Mesodermal cell (in vitro differentiated cells): Measurements from ENCODE around the gene TFDP1.

ENCODE experiments used
- H3K27ac ChIP-seq: 2 replicates; pipeline ENCODE4 v1.7.0; 2013; ENCODE audit warnings: mild to moderate bottlenecking, low read depth, low read length, moderate library complexity; ENCODE audit not compliant: severe bottlenecking
- H3K36me3 ChIP-seq: 2 replicates; pipeline ENCODE4 v1.7.1; 2013; ENCODE audit warnings: mild to moderate bottlenecking, low read length, moderate library complexity; ENCODE audit not compliant: control insufficient read depth, insufficient read depth
- H3K4me1 ChIP-seq: one replicate; pipeline ENCODE4 v1.7.1; 2013; ENCODE audit warnings: mild to moderate bottlenecking, low read length; ENCODE audit not compliant: insufficient read depth, control insufficient read depth, poor library complexity, severe bottlenecking
- H3K4me3 ChIP-seq: 2 replicates; pipeline ENCODE4 v1.7.0; 2013; ENCODE audit warnings: low read length, control low read depth, mild to moderate bottlenecking; ENCODE audit not compliant: insufficient read depth, poor library complexity, severe bottlenecking; ENCODE audit errors: extremely low read depth
- H3K9me3 ChIP-seq: 2 replicates; pipeline ENCODE4 v1.7.1; 2013; ENCODE audit warnings: mild to moderate bottlenecking, low read length, moderate library complexity; ENCODE audit not compliant: control insufficient read depth
- WGBS, 2 experiments: methylation state at CpG; one replicate each; pipeline ENCODE4 v1.1.5; 2013; ENCODE audit warnings: missing lambda C conversion rate in 2 of 2; ENCODE audit not compliant: insufficient coverage in 2 of 2; 5-methylcytosine and 5-hydroxymethylcytosine counted together

TFDP1 gene

DNA sequence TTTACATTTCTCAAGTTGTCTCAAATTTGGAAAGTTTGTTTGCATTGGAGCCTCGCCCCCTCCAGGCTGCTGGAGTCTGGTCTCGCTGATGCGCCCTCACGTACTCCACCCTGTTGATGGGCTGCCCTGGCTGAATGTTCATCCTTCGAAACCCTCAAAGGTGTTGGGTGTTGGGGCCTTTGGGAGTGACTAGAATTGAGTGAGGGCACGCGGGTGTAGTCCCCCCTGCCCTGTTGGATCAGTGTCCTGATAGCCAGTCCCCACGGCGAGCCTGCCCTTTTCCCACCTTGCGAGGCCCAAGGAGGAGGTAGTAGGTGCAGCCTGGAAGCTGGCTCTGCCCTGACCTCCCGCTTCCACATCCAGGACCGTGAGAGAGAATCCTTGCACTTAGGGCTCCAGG lies 14.8 kb downstream of the TFDP1 start:
- Histone ChIP-seq H3K27ac (no peak overlapping the region), H3K36me3 (peaks cover 75% of the 10 kb centered on the region), H3K9me3 (no peaks in the 10 kb centered on the region), H3K4me3 (no peak overlapping the region), H3K4me1 (no peaks in the 10 kb centered on the region)
- 98 to 99% methylated on average over 11 of the region's 12 CpGs for WGBS, 2 experiments

DNA sequence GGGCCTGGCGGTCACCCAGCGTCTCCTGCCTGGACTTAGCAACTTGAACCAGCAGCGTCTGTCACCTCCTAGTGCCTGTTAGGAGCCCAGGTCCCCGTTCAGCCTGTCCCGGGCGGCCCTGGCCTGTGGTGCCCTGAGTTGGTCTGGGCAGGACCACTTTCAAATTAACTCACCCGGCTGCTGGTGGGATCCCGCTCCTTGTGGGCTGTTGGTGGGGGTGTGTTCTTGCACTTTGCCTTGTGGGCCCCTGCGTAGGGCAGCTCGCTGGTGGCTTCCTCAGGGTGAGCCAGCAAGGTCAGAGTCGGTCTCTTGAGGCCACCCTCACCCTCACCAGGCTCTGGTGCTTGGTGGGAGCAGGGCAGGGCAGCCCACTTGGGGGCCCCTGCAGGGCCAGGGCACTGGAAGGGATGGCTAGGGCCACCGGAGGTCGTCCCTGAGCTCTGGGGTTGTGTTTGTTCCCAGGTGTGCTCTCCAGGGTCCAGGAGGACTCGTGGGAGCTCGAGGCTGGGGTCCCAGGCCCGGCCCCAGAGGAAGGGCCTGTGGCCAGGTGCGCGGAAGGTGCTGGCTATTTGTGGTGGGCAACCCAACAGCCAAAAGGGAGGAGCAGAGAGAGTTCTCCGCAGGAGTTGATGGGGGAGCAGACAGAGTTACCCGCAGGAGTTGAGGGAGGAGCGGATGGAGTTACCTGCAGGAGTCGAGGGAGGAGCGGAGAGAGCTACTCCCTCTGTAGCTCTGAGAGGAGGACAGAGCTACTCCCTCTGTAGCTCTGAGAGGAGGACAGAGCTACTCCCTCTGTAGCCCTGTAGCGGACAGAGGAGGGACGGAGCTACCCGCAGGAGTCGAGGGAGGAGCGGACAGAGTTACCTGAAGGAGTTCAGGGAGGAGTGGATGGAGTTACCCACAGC lies 16.9 kb downstream of the TFDP1 start:
- H3K27ac ChIP-seq: no peak overlapping the region
- H3K36me3 ChIP-seq: peaks cover 72% of the 10 kb centered on the region
- no peaks in the 10 kb centered on the region for H3K9me3 ChIP-seq
- 94 to 97% methylated on average over 22 to 23 of the region's 28 CpGs for WGBS, 2 experiments
- H3K4me1 ChIP-seq: no peaks in the 10 kb centered on the region
- no peak overlapping the region for H3K4me3 ChIP-seq

DNA sequence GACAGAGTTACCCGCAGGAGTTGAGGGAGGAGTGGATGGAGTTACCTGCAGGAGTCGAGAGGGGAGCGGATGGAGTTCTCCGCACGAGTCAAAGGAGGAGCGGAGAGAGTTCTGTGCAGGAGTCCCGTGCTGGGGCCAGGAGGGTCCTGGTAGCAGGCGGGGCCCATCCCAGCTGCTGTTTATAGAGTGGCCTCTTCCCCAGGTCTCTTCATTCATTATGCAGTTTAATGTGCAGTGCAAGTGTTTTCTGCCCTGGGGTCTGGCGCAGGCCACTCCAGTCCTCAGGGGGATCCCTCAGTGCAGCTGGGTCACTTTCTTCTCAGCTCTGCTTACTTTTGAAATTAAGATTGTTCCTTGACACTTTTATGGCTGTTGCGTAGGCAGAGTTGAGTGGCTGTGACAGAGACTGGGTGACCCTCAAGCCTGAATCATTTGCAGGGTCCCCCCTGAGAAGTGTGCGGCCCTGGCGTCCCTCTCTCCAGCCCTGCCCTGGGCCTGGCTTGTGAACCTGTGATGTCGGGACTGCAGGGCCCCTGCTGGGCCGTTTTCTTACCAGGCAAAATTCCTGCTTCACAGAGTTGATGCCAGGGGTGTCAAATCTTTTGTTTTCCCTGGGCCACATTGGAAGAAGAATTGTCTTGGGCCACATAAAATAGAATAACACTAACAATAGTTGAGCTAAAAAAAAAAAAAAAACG lies 17.9 kb downstream of the TFDP1 start:
- Histone ChIP-seq H3K4me1 (no peaks in the 10 kb centered on the region), H3K4me3 (no peak overlapping the region), H3K36me3 (peaks cover 67% of the 10 kb centered on the region), H3K9me3 (no peaks in the 10 kb centered on the region), H3K27ac (no peak overlapping the region)
- WGBS, 2 experiments: 86 to 90% methylated on average over 13 of the region's 15 CpGs

DNA sequence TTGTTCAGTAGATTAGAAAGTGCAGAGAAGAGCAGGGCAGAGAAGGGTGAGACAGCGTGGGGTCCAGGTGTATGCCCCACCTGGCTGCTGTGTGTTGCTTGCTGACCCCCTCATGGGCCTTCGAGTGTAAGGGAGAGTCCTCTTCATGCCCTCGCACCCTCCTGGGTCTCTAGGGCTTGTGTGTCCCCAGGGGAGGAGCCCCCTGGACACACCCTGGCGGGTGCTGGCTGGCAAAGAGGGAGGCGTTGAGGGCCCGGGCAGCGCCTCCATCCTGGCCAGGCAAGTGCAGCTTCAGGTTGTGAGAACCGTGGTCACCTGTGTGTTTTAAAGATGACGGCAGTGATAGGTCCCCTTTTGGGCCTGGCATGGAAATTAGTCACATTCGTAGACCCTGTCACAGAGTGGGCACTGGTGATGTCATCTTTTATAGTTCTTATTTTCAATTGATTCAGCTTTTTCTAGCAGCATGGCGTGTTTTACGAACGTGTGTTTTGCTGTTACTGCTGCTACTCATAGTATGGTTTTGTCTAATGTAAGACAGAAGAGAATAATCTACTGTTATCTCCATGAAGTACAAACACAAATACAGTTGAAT lies 18.7 kb downstream of the TFDP1 start:
- 96% methylated on average over 9 to 10 of the region's 13 CpGs for WGBS, 2 experiments
- no peak overlapping the region for H3K4me3 ChIP-seq
- peaks cover 60% of the 10 kb centered on the region for H3K36me3 ChIP-seq
- no peaks in the 10 kb centered on the region for H3K4me1 ChIP-seq
- H3K27ac ChIP-seq: no peak overlapping the region
- no peaks in the 10 kb centered on the region for H3K9me3 ChIP-seq

DNA sequence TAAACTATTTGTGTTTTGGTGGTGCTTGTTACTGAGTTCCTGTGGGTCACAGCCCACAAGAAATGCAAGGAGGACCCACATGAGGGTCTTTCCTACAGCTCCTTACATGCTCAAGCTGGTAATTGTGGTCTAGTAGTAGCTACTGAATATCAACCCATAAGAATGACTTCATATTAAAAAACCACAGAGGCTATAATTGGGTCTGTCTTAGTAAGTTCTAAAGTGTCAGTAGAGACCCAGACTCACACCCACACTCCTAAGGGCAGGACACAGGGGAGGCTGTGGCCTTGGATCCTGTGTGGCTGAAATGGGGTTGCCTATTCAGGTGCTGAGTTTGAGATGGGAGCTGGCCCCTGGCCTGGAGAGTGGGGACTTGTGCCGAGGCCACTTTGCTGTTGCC lies 19.6 kb downstream of the TFDP1 start:
- Histone ChIP-seq H3K27ac (no peak overlapping the region), H3K36me3 (peaks cover 59% of the 10 kb centered on the region), H3K9me3 (no peaks in the 10 kb centered on the region), H3K4me1 (no peaks in the 10 kb centered on the region), H3K4me3 (no peak overlapping the region)
- 89 to 100% methylated on average over 1 of the region's 1 CpG for WGBS, 2 experiments

DNA sequence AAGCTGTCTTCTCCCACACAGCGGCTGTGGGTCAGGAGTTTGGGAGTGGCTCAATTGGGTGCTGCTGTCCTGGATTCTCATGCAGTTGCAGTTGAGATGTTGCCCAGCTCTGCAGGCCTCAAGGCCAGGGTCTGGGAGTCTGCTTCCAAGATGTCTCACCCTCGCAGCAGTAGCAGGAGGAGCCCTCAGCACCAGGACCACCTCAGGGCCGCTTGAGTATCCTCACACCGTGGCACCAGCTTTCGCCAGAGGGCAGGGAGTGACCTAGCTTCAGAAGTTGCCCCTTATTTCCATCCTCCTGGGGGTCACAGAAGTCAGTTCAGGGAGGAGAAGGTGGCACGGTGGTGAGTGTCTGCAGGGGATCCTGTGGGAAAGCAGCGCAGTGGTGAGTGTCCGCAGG lies 20.9 kb downstream of the TFDP1 start:
- WGBS, 2 experiments: 95% methylated on average over 5 to 8 of the region's 8 CpGs
- Histone ChIP-seq H3K4me3 (no peak overlapping the region), H3K27ac (no peak overlapping the region), H3K36me3 (peaks cover 52% of the 10 kb centered on the region), H3K9me3 (no peaks in the 10 kb centered on the region), H3K4me1 (no peaks in the 10 kb centered on the region)

DNA sequence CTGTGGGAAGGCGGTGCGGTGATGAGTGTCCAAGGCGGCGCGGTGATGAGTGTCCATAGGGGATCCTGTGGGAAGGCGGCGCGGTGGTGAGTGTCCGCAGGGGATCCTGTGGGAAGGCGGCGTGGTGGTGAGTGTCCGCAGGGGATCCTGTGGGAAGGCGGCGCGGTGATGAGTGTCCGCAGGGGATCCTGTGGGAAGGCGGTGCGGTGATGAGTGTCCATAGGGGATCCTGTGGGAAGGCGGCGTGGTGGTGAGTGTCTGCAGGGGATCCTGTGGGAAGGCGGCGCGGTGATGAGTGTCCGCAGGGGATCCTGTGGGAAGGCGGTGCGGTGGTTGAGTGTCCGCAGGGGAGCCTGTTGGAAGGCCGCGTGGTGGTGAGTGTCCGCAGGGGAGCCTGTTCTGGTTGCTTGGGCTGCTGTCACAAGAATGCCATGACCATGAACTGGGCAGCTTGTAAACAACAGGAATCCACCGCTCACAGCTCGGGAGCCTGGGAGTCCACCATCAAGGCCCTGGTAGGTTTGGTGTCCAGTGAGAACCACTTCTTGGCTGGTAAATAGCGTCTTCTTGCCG lies 21.4 kb downstream of the TFDP1 start:
- Histone ChIP-seq H3K9me3 (no peaks in the 10 kb centered on the region), H3K27ac (no peak overlapping the region), H3K4me1 (no peaks in the 10 kb centered on the region), H3K4me3 (no peak overlapping the region), H3K36me3 (peaks cover 52% of the 10 kb centered on the region)
- 97% methylated on average over 29 to 33 of the region's 34 CpGs for WGBS, 2 experiments

DNA sequence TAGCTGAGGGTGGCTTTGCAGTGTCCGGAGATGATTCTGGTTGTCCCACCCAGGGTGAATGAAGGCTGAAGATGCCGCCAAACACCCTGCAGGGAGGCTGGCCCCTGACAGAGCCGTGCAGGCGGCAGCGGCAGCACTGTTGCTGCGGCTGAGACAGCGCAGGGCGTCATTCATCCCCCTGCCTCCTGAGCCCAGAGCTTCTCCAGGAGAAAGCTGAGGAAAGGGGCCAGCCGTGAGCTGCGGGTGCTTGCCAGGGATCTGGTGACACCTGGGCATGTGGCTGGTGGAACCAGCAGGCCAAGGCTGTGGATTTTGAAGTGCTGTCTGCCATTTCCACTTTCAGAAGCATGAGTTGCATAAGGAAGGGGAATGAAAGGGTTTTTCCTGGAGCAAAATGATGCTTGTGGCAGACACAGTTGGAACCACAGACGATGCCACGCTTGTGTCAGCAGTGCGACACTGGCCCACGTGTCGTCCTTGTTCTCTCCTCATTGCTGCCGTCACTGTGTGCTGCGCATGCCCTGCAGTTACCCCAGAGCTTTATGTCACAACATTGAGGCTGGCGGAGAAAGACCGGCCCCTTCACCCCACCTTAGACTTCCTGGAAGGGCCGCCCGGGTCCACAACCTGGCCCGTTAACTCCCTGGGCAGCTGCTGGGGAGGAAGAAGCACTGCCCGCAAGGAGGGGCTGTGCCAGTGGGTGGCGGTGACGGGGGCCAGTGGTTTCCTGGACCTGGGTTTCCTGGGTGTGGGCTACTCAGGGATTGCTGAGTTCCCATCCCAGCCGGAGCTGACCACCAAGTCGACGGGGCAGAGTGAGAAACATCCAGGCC lies 22.7 kb downstream of the TFDP1 start:
- Histone ChIP-seq H3K27ac (no peak overlapping the region), H3K36me3 (peaks cover 57% of the 10 kb centered on the region), H3K4me3 (no peak overlapping the region), H3K4me1 (no peaks in the 10 kb centered on the region), H3K9me3 (no peaks in the 10 kb centered on the region)
- WGBS, 2 experiments: 93 to 94% methylated on average over 25 to 27 of the region's 28 CpGs

DNA sequence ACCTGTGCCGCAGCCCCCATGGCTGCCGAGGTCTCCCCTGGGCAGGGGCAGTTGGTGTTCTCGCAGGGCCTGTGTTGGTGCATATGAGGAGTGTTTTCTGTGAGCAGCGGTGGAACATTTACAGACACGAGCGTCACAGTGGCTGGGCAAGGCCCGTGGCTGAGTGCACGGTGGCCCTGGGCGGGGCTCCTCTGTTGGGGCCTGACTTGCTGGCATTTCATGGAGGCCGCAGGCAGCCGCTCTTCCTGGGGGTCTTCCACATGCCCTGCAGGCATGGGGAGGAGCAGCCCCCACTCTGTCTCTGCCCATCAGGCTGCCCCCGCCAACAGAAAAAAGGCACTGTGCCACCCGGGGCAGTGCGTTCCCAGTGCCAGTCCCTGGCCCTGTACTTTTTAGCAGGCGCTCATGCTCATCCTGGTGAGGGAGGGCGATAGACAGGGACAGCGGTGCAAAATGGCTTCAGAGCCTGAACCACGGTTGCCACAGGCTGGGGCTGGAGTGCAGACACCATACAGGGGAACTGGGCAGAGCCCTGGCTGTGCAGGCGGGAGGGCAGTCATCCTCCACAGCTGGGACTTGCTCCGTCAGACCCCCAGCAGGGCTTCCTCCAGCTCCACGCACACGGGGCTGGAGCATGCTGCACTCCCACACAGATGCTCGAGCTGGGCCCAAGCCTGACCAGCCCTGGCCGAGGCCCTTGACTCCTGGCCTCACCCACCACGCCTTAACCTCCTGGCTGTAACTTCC lies 23.5 kb downstream of the TFDP1 start:
- Histone ChIP-seq H3K36me3 (peaks cover 58% of the 10 kb centered on the region), H3K9me3 (no peaks in the 10 kb centered on the region), H3K27ac (no peak overlapping the region), H3K4me3 (no peak overlapping the region), H3K4me1 (no peaks in the 10 kb centered on the region)
- WGBS, 2 experiments: 95 to 97% methylated on average over 20 to 23 of the region's 25 CpGs
